MM.1S (cell line): ENCODE results near the gene TBL1X.

Source experiments
- EZH2phosphoT487 ChIP-seq: fragments of 300-600 bp; sonication (generic); IDR thresholded peaks from 2 replicates; pipeline ENCODE4 v1.6.1; 2018; ENCODE audit warnings: antibody characterized with exemption, low read length
- TF ChIP-seq, protein P1 (sequence below): fragments of 300-600 bp; sonication (generic); IDR thresholded peaks from 2 replicates; pipeline ENCODE4 v1.5.1; 2016; ENCODE audit warnings: antibody characterized with exemption, low read length, mixed read lengths

DNA sequence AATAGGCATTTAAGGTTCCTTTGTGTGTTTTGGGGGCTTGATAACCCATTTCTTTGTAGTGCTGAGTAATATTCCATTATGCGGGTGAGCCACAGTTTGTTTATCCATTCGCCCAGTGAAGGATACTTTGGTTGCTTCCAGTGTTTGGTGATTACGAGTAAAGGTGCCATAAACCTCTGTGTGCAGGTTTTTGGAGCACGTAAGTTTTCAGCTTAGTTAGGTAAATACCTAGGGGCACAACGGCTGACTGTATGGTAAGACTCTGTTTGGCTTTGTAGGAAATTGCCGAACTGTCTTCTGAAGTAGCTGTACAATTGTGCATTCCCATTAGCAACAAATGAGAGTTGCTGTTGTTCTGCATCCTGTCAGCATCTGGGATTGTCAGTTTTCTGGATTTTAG is 3.8 kb upstream of the TBL1X start:
- TF ChIP-seq, protein P1, sequence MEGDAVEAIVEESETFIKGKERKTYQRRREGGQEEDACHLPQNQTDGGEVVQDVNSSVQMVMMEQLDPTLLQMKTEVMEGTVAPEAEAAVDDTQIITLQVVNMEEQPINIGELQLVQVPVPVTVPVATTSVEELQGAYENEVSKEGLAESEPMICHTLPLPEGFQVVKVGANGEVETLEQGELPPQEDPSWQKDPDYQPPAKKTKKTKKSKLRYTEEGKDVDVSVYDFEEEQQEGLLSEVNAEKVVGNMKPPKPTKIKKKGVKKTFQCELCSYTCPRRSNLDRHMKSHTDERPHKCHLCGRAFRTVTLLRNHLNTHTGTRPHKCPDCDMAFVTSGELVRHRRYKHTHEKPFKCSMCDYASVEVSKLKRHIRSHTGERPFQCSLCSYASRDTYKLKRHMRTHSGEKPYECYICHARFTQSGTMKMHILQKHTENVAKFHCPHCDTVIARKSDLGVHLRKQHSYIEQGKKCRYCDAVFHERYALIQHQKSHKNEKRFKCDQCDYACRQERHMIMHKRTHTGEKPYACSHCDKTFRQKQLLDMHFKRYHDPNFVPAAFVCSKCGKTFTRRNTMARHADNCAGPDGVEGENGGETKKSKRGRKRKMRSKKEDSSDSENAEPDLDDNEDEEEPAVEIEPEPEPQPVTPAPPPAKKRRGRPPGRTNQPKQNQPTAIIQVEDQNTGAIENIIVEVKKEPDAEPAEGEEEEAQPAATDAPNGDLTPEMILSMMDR: no peak
- TF ChIP-seq EZH2phosphoT487: no peak
